Fibroblast of skin of scalp (primary cell): ENCODE results near the gene HDAC4.
A peak's percentile ranks its signal among the peaks of the same experiment; 100 is the strongest.

ENCODE experiments used
- DNase-seq: peaks from one replicate; pipeline ENCODE4 v3.0.0-alpha.2; 2013

The HDAC4 gene

GRCh38 chr2:239019183-239019581 is 381.6 kb downstream of the HDAC4 start:
- DNase-seq = no peak

- DNase-seq = no peak
Measured at GRCh38 chr2:239018271-239019182, 382.3 kb downstream of the HDAC4 start.

- no peak for DNase-seq
Measured at GRCh38 chr2:239017491-239018098, 383.2 kb downstream of the HDAC4 start.

GRCh38 chr2:239015901-239016675 is 384.7 kb downstream of the HDAC4 start:
- no peak for DNase-seq

GRCh38 chr2:239015218-239015900 is 385.5 kb downstream of the HDAC4 start:
- DNase-seq = no peak

- DNase-seq = no peak
Measured at GRCh38 chr2:239014458-239015217, 386.2 kb downstream of the HDAC4 start.

- no peak for DNase-seq
Measured at GRCh38 chr2:239013678-239013976, 387.2 kb downstream of the HDAC4 start.

GRCh38 chr2:239012936-239013677 is 387.7 kb downstream of the HDAC4 start:
- DNase-seq = no peak

- DNase-seq = no peak
Measured at GRCh38 chr2:239012228-239012627, 388.6 kb downstream of the HDAC4 start.

GRCh38 chr2:239009589-239009961 is 391.2 kb downstream of the HDAC4 start:
- no peak for DNase-seq

- DNase-seq = no peak
Measured at GRCh38 chr2:239008677-239009588, 391.9 kb downstream of the HDAC4 start.

- DNase-seq = no peak
Measured at GRCh38 chr2:239008004-239008403, 392.8 kb downstream of the HDAC4 start.

GRCh38 chr2:239006622-239007285 is 394.1 kb downstream of the HDAC4 start:
- DNase-seq = no peak

- no peak for DNase-seq
Measured at GRCh38 chr2:239005586-239005985, 395.2 kb downstream of the HDAC4 start.

GRCh38 chr2:239004274-239005015 is 396.4 kb downstream of the HDAC4 start:
- no peak for DNase-seq

- no peak for DNase-seq
Measured at GRCh38 chr2:239003624-239004273, 397.1 kb downstream of the HDAC4 start.

GRCh38 chr2:239002954-239003623 is 397.7 kb downstream of the HDAC4 start:
- peak; percentile 73 for DNase-seq

- DNase-seq = no peak
Measured at GRCh38 chr2:239002591-239002953, 398.2 kb downstream of the HDAC4 start.
